Upper lobe of right lung (tissue), 1 donor: Measurements from ENCODE around the gene PLA2G12B. TPM values are rescaled to one million over a fixed set of nuclear protein-coding genes. Genes with fewer than 3 reads are reported as not detected.

Source experiments
- ATAC-seq: fragments of 200-7000 bp; cut with Tn5 transposase; one replicate; pipeline ENCODE4 v1.9.1; 2020; ENCODE audit warnings: mild to moderate bottlenecking, moderate library complexity
- DNase-seq: peaks from one replicate; pipeline ENCODE4 v3.0.0-alpha.2; 2020
- H3K27ac ChIP-seq: fragments of 200-600 bp; one replicate; pipeline ENCODE4 v1.8.0; 2022
- H3K27me3 ChIP-seq: fragments of 200-600 bp; one replicate; pipeline ENCODE4 v1.8.0; 2022; ENCODE audit warnings: mild to moderate bottlenecking
- H3K36me3 ChIP-seq: fragments of 200-600 bp; one replicate; pipeline ENCODE4 v1.8.0; 2022
- H3K4me1 ChIP-seq: fragments of 200-600 bp; one replicate; pipeline ENCODE4 v1.8.0; 2022
- H3K4me3 ChIP-seq: fragments of 200-600 bp; one replicate; pipeline ENCODE4 v1.8.0; 2022; ENCODE audit warnings: mild to moderate bottlenecking
- H3K9me3 ChIP-seq: fragments of 200-600 bp; one replicate; pipeline ENCODE4 v1.8.0; 2022
- CTCF ChIP-seq: fragments of 200-600 bp; IDR thresholded peaks from one replicate; pipeline ENCODE4 v1.8.0; 2022; ENCODE audit warnings: antibody characterized with exemption
- intact Hi-C: fragments of 100-400 bp; cut with DNase I; formaldehyde crosslinking; loops from one replicate; pipeline ENCODE4 v1.11.0; 2022
- total RNA-seq: library from RNA; stranded (reverse); fragmentation: NEBNext Ultra II Directional; extraction: Animal tissue kit (Norgen Biotek cat#: 25700); gene quantifications from one replicate; pipeline ENCODE4 v1.2.1, GENCODE V29; 2021
- donor health status: DM: no; HTN: yes; CAD: no; lungs with severe emphysema.

Gene PLA2G12B
- total RNA-seq, 1 donor from 2014 or later: 1.2 TPM

GRCh38 chr10:72886621-72887020 lies 68.0 kb downstream of the PLA2G12B start:
- H3K27me3 ChIP-seq: no peaks in the 10 kb centered on the region
- H3K4me3 ChIP-seq: no peak overlapping the region
- no peak for DNase-seq
- intact Hi-C loops: no loop called here
- no peak for ATAC-seq
- no peaks in the 10 kb centered on the region for H3K4me1 ChIP-seq
- no peak overlapping the region for H3K27ac ChIP-seq
- H3K9me3 ChIP-seq: no peaks in the 10 kb centered on the region
- TF ChIP-seq CTCF: no peak
- H3K36me3 ChIP-seq: peaks cover 31% of the 10 kb centered on the region

DNA sequence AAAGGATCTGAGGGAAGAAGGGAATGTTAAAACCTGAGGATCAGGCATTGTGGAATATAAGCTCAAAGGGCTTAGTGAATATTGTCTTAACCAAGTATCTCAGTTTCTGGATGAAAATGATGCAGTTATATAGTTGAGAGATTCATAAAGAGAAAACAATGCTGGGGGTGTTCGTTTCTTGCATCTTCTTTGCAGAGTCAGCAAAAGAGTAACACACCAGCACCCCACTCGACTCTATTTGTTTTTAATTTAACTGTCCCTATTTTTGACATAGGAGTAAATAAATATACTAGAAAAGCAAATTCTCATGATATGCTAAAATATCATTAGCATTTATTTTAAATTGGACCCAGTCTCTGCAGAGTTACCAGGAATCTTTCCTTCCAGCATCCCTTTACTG lies 68.7 kb downstream of the PLA2G12B start:
- ATAC-seq (no peak), DNase-seq (no peak)
- Histone ChIP-seq H3K4me1 (no peaks in the 10 kb centered on the region), H3K27me3 (no peaks in the 10 kb centered on the region), H3K36me3 (peaks cover 31% of the 10 kb centered on the region), H3K4me3 (no peak overlapping the region), H3K27ac (no peak overlapping the region), H3K9me3 (no peaks in the 10 kb centered on the region)
- intact Hi-C loops: no loop called here
- TF ChIP-seq CTCF: no peak

Other genes starting within 250 kb of the PLA2G12B start
- gene OIT3, start 61.1 kb downstream of the PLA2G12B start, total RNA-seq: not detected
- 51.8 TPM for gene P4HA1, start 142.1 kb upstream of the PLA2G12B start, total RNA-seq
- 2.3 TPM for gene NUDT13, start 155.6 kb upstream of the PLA2G12B start, total RNA-seq
- gene ECD, start 213.2 kb upstream of the PLA2G12B start, total RNA-seq: 27.8 TPM
- gene FAM149B1, start 213.3 kb upstream of the PLA2G12B start, total RNA-seq: 18.6 TPM